Smooth muscle cell (in vitro differentiated cells): ENCODE measurements around the gene IQUB. TPM values are rescaled to one million over a fixed set of nuclear protein-coding genes. Genes with fewer than 3 reads are reported as not detected.

Source experiments
- DNase-seq: peaks from one replicate; lab custom pipeline; 2025; ENCODE audit not compliant: unreplicated experiment; lab: John Stamatoyannopoulos, UW
- H2AFZ ChIP-seq: fragments of 200-600 bp; sonication (generic); 2 replicates; pipeline ENCODE4 v1.6.0; 2016; ENCODE audit warnings: antibody characterized with exemption, low read depth, mild to moderate bottlenecking
- H3F3A ChIP-seq: fragments of 200-600 bp; sonication (generic); 2 replicates; pipeline ENCODE4 v1.6.0; 2017; ENCODE audit warnings: antibody characterized with exemption, low read depth
- H3K27ac ChIP-seq: fragments of 200-600 bp; sonication (generic); 2 replicates; pipeline ENCODE4 v1.5.1; 2016; ENCODE audit warnings: low read depth, mild to moderate bottlenecking
- H3K27me3 ChIP-seq: fragments of 200-600 bp; sonication (generic); 2 replicates; pipeline ENCODE4 v1.6.1; 2016; ENCODE audit warnings: low read depth, mild to moderate bottlenecking
- H3K36me3 ChIP-seq: fragments of 200-600 bp; sonication (generic); 2 replicates; pipeline ENCODE4 v1.5.1; 2016; ENCODE audit warnings: low read depth
- H3K4me1 ChIP-seq: fragments of 200-600 bp; sonication (generic); 2 replicates; pipeline ENCODE4 v1.5.1; 2016; ENCODE audit warnings: low read depth
- H3K4me2 ChIP-seq: fragments of 200-600 bp; sonication (generic); 2 replicates; pipeline ENCODE4 v1.6.0; 2016; ENCODE audit warnings: mild to moderate bottlenecking
- H3K4me3 ChIP-seq: fragments of 200-600 bp; sonication (generic); 2 replicates; pipeline ENCODE4 v1.5.1; 2016; ENCODE audit warnings: mild to moderate bottlenecking
- H3K79me2 ChIP-seq: fragments of 200-600 bp; sonication (generic); 2 replicates; pipeline ENCODE4 v1.6.0; 2016; ENCODE audit warnings: low read depth, mild to moderate bottlenecking
- H3K9ac ChIP-seq: fragments of 200-600 bp; sonication (generic); 2 replicates; pipeline ENCODE4 v1.6.0; 2016; ENCODE audit warnings: low read depth
- H3K9me3 ChIP-seq: fragments of 200-600 bp; sonication (generic); replicated peaks from 2 replicates; pipeline ENCODE4 v1.5.1; 2016; ENCODE audit warnings: low read depth
- H4K20me1 ChIP-seq: fragments of 200-600 bp; sonication (generic); 2 replicates; pipeline ENCODE4 v1.6.0; 2016; ENCODE audit warnings: low read depth
- CTCF ChIP-seq: fragments of 200-600 bp; sonication (generic); IDR thresholded peaks from 2 replicates; pipeline ENCODE4 v1.5.1; 2017; ENCODE audit warnings: borderline replicate concordance, mild to moderate bottlenecking, antibody characterized with exemption; ENCODE audit not compliant: insufficient read depth, poor library complexity, severe bottlenecking
- WGBS: methylation state at CpG from one replicate; pipeline ENCODE4 v1.1.7; 2016; ENCODE audit warnings: low lambda C conversion rate; 5-methylcytosine and 5-hydroxymethylcytosine counted together
- polyA plus RNA-seq: library from polyadenylated mRNA; unstranded; fragments of >200 nt; fragmentation: Nextera tagmentation; extraction: Ambion mirVana; gene quantifications from 2 replicates; pipeline ENCODE4 v1.2.1, GENCODE V29; 2016
- total RNA-seq: library from RNA; depleted of rRNA; stranded (reverse); fragments of >200 nt; gene quantifications from 2 replicates; pipeline ENCODE4 v1.2.3, GENCODE V29; 2014

IQUB gene
- total and polyA plus RNA-seq, 2 experiments from 2014 or later: 0.58 to 2.1 TPM

- Histone ChIP-seq H2AFZ (no peak overlapping the region), H3K4me1 (no peaks in the 10 kb centered on the region), H4K20me1 (no peaks in the 10 kb centered on the region), H3F3A (no peaks in the 10 kb centered on the region), H3K9me3 (no peaks in the 10 kb centered on the region), H3K79me2 (no peaks in the 10 kb centered on the region), H3K27me3 (no peaks in the 10 kb centered on the region), H3K9ac (no peak overlapping the region), H3K27ac (no peak overlapping the region), H3K4me3 (no peak overlapping the region), H3K4me2 (no peak overlapping the region), H3K36me3 (no peaks in the 10 kb centered on the region)
- 63% methylated on average over 1 of the region's 1 CpG for WGBS
- DNase-seq: no peak
- no peak for TF ChIP-seq CTCF
These were observed 37.3 kb upstream of the IQUB start for GRCh38 chr7:123571684-123572083.

- H3K79me2 ChIP-seq: no peaks in the 10 kb centered on the region
- H3K4me3 ChIP-seq: no peak overlapping the region
- H3K27ac ChIP-seq: peak overlapping the region; percentile 36
- 81% methylated on average over 1 of the region's 1 CpG for WGBS
- no peaks in the 10 kb centered on the region for H4K20me1 ChIP-seq
- H3F3A ChIP-seq: no peaks in the 10 kb centered on the region
- no peaks in the 10 kb centered on the region for H3K27me3 ChIP-seq
- H3K36me3 ChIP-seq: no peaks in the 10 kb centered on the region
- DNase-seq: no peak
- H3K9ac ChIP-seq: no peak overlapping the region
- H3K4me2 ChIP-seq: no peak overlapping the region
- no peaks in the 10 kb centered on the region for H3K4me1 ChIP-seq
- TF ChIP-seq CTCF: no peak
- H2AFZ ChIP-seq: no peak overlapping the region
- H3K9me3 ChIP-seq: no peaks in the 10 kb centered on the region
These were observed 36.8 kb upstream of the IQUB start for GRCh38 chr7:123571187-123571586.

GRCh38 chr7:123570390-123571182, 36.2 kb upstream of the IQUB start:
- WGBS: 64% methylated on average over 4 of the region's 4 CpGs
- Histone ChIP-seq H3K4me2 (no peak overlapping the region), H3K36me3 (no peaks in the 10 kb centered on the region), H2AFZ (no peak overlapping the region), H3K27me3 (no peaks in the 10 kb centered on the region), H3K79me2 (no peaks in the 10 kb centered on the region), H4K20me1 (no peaks in the 10 kb centered on the region), H3K4me3 (no peak overlapping the region), H3F3A (no peaks in the 10 kb centered on the region), H3K4me1 (no peaks in the 10 kb centered on the region), H3K9ac (no peak overlapping the region), H3K27ac (peak overlapping the region; percentile 36), H3K9me3 (no peaks in the 10 kb centered on the region)
- DNase-seq: no peak
- TF ChIP-seq CTCF: no peak
